Measurements from ENCODE around the gene SLITRK5. TPM values are rescaled to one million over a fixed set of nuclear protein-coding genes. Genes with fewer than 3 reads are reported as not detected.

The SLITRK5 gene
- total RNA-seq, 2 donors from 2014 or later = 0.35 to 1.6 TPM

DNA sequence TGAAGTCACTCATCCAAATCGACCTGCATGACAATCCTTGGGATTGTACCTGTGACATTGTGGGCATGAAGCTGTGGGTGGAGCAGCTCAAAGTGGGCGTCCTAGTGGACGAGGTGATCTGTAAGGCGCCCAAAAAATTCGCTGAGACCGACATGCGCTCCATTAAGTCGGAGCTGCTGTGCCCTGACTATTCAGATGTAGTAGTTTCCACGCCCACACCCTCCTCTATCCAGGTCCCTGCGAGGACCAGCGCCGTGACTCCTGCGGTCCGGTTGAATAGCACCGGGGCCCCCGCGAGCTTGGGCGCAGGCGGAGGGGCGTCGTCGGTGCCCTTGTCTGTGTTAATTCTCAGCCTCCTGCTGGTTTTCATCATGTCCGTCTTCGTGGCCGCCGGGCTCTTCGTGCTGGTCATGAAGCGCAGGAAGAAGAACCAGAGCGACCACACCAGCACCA, 5.9 kb downstream of the SLITRK5 start:
- TF ChIP-seq, protein P1, sequence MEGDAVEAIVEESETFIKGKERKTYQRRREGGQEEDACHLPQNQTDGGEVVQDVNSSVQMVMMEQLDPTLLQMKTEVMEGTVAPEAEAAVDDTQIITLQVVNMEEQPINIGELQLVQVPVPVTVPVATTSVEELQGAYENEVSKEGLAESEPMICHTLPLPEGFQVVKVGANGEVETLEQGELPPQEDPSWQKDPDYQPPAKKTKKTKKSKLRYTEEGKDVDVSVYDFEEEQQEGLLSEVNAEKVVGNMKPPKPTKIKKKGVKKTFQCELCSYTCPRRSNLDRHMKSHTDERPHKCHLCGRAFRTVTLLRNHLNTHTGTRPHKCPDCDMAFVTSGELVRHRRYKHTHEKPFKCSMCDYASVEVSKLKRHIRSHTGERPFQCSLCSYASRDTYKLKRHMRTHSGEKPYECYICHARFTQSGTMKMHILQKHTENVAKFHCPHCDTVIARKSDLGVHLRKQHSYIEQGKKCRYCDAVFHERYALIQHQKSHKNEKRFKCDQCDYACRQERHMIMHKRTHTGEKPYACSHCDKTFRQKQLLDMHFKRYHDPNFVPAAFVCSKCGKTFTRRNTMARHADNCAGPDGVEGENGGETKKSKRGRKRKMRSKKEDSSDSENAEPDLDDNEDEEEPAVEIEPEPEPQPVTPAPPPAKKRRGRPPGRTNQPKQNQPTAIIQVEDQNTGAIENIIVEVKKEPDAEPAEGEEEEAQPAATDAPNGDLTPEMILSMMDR (conservative IDR thresholded peaks at IDR 0.05) = no peak
- no peaks in the 10 kb centered on the region for H3K36me3 ChIP-seq (ENCODE audit: control insufficient read depth, insufficient read depth, low read length)
- 69 to 87% methylated on average over 12 to 29 of the region's 29 CpGs for WGBS, 2 experiments (ENCODE audit: insufficient coverage in 1 of 2, insufficient read length in 1 of 2)
- peak overlapping the region; percentile 58 for H3K4me3 Mint-ChIP-seq
- H3K4me3 ChIP-seq (ENCODE audit: low read length) = no peak overlapping the region
- H3K9me3 ChIP-seq (ENCODE audit: control insufficient read depth, low read length) = no peaks in the 10 kb centered on the region
- no peaks in the 10 kb centered on the region for H3K4me1 ChIP-seq (ENCODE audit: control insufficient read depth, insufficient read depth, low read length)
- H3K27ac ChIP-seq (ENCODE audit: low read depth, low read length) = no peak overlapping the region
- H3K27me3 ChIP-seq (ENCODE audit: control insufficient read depth, insufficient read depth, low read length, poor library complexity, severe bottlenecking) = peaks cover 69% of the 10 kb centered on the region
- H3K4me1 Mint-ChIP-seq = peaks cover 27% of the 10 kb centered on the region
- no peaks in the 10 kb centered on the region for H3K9me3 Mint-ChIP-seq
- no peak overlapping the region for H3K27ac Mint-ChIP-seq
- H3K27me3 Mint-ChIP-seq (ENCODE audit: insufficient read depth) = peaks cover 85% of the 10 kb centered on the region
- H3K36me3 Mint-ChIP-seq (ENCODE audit: low read depth) = no peaks in the 10 kb centered on the region
- DNase-seq = no peak
- H3K9ac ChIP-seq (ENCODE audit: extremely low read depth, low read length, poor library complexity, severe bottlenecking) = no peak overlapping the region

- H3K4me1 Mint-ChIP-seq = peaks cover 26% of the 10 kb centered on the region
- H3K27ac ChIP-seq (ENCODE audit: low read depth, low read length) = no peak overlapping the region
- H3K36me3 ChIP-seq (ENCODE audit: control insufficient read depth, insufficient read depth, low read length) = no peaks in the 10 kb centered on the region
- peaks cover 83% of the 10 kb centered on the region for H3K27me3 Mint-ChIP-seq (ENCODE audit: insufficient read depth)
- 42 to 46% methylated on average over 19 to 60 of the region's 60 CpGs for WGBS, 2 experiments (ENCODE audit: insufficient coverage in 1 of 2, insufficient read length in 1 of 2)
- DNase-seq = peak; percentile 85
- H3K4me3 Mint-ChIP-seq = peak overlapping the region; percentile 58
- no peaks in the 10 kb centered on the region for H3K9me3 Mint-ChIP-seq
- H3K27ac Mint-ChIP-seq = no peak overlapping the region
- H3K4me1 ChIP-seq (ENCODE audit: control insufficient read depth, insufficient read depth, low read length) = no peaks in the 10 kb centered on the region
- no peaks in the 10 kb centered on the region for H3K9me3 ChIP-seq (ENCODE audit: control insufficient read depth, low read length)
- H3K27me3 ChIP-seq (ENCODE audit: control insufficient read depth, insufficient read depth, low read length, poor library complexity, severe bottlenecking) = peaks cover 66% of the 10 kb centered on the region
- no peak overlapping the region for H3K9ac ChIP-seq (ENCODE audit: extremely low read depth, low read length, poor library complexity, severe bottlenecking)
- peak overlapping the region; percentile 76 for H3K4me3 ChIP-seq (ENCODE audit: low read length)
- H3K36me3 Mint-ChIP-seq (ENCODE audit: low read depth) = no peaks in the 10 kb centered on the region
- TF ChIP-seq, protein P1 (conservative IDR thresholded peaks at IDR 0.05) = no peak
Observed at GRCh38 chr13:87677496-87678371, 6.6 kb downstream of the SLITRK5 start.

- Mint-ChIP-seq H3K36me3 (ENCODE audit: low read depth) (no peaks in the 10 kb centered on the region), H3K27me3 (ENCODE audit: insufficient read depth) (peaks cover 76% of the 10 kb centered on the region), H3K27ac (no peak overlapping the region), H3K9me3 (no peaks in the 10 kb centered on the region), H3K4me3 (peak overlapping the region; percentile 58), H3K4me1 (peaks cover 26% of the 10 kb centered on the region)
- H3K4me1 ChIP-seq (ENCODE audit: control insufficient read depth, insufficient read depth, low read length) = no peaks in the 10 kb centered on the region
- no peak overlapping the region for H3K9ac ChIP-seq (ENCODE audit: extremely low read depth, low read length, poor library complexity, severe bottlenecking)
- no peak overlapping the region for H3K27ac ChIP-seq (ENCODE audit: low read depth, low read length)
- H3K9me3 ChIP-seq (ENCODE audit: control insufficient read depth, low read length) = no peaks in the 10 kb centered on the region
- no peak for DNase-seq
- peaks cover 60% of the 10 kb centered on the region for H3K27me3 ChIP-seq (ENCODE audit: control insufficient read depth, insufficient read depth, low read length, poor library complexity, severe bottlenecking)
- TF ChIP-seq, protein P1 (conservative IDR thresholded peaks at IDR 0.05) = no peak
- H3K4me3 ChIP-seq (ENCODE audit: low read length) = peak overlapping the region; percentile 76
- H3K36me3 ChIP-seq (ENCODE audit: control insufficient read depth, insufficient read depth, low read length) = no peaks in the 10 kb centered on the region
- 59 to 70% methylated on average over 5 to 7 of the region's 8 CpGs for WGBS, 2 experiments (ENCODE audit: insufficient coverage in 1 of 2, insufficient read length in 1 of 2)
Observed at GRCh38 chr13:87678372-87678752, 7.2 kb downstream of the SLITRK5 start.

Measured in endodermal cell (in vitro differentiated cells).